HG03439 (cell line): ENCODE measurements around the gene FITM2.
"Not testable (repeated sequence)": the region's sequence is repeated elsewhere in the genome, so short reads cannot be mapped to it uniquely, and the experiment has no call there.

Source experiments
- ATAC-seq: cut with Tn5 transposase; IDR thresholded peaks from one replicate; pipeline ENCODE4 v1.9.1; 2021; ENCODE audit warnings: mild to moderate bottlenecking, moderate library complexity; ENCODE audit not compliant: unreplicated experiment

The FITM2 gene, protein sequence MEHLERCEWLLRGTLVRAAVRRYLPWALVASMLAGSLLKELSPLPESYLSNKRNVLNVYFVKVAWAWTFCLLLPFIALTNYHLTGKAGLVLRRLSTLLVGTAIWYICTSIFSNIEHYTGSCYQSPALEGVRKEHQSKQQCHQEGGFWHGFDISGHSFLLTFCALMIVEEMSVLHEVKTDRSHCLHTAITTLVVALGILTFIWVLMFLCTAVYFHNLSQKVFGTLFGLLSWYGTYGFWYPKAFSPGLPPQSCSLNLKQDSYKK

GRCh38 chr20:44310664-44311639, at the start of gene FITM2:
Gene FITM2 (minus strand): TSS chr20:44311202. CDS start chr20:44311148, 54 bp downstream.
- ATAC-seq, result peak; percentile 83

DNA sequence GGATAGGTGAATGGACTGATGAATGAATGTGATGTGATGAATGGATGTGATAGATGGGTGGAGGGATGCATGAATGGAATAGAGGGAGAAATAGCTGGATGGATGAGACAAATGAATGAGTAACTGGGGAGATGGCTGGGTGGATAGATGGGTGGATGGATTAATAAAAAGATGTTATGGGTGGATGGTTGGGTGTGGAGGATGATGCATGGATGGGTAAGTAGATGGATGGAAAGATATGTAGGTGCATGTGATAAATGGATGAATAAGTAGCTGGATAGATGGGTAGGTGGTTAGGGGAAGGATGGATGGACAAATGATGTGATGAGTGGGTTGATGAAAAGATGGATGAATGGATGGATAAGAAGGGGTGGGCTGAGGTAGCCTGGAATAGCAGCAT, 49.2 kb upstream of the FITM2 start:
- ATAC-seq, result no peak

GRCh38 chr20:44358776-44359175, 47.8 kb upstream of the FITM2 start:
- ATAC-seq, result no peak

DNA sequence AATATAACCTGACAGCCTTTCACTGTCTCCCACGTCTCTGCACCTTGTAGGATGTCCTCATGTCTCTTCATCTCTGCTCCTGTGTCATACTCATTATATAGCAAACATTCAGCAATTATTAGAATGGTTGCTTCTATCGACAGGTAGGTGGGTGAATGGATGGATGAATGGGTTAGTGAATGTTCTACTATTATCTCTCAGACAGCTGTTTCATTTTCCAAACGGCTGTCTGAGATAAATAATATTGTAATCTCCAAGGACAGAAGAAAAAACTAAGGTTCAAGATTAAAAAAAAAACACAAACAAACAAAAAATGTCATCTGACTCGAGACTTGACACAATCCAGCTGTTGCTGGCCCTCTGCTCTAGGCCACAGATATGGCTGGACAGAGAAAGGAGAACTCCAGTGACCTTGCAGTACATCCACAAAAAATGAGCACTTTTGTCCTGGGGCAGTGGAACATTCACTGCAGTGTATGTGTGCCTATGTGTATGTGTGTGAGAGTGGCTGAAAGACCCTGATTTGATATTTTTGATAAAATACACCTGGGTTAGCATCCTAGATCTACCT, 46.6 kb upstream of the FITM2 start:
- ATAC-seq, result no peak

GRCh38 chr20:44357020-44357419, 46.0 kb upstream of the FITM2 start:
- no peak for ATAC-seq

GRCh38 chr20:44356353-44356723, 45.3 kb upstream of the FITM2 start:
- no peak for ATAC-seq

DNA sequence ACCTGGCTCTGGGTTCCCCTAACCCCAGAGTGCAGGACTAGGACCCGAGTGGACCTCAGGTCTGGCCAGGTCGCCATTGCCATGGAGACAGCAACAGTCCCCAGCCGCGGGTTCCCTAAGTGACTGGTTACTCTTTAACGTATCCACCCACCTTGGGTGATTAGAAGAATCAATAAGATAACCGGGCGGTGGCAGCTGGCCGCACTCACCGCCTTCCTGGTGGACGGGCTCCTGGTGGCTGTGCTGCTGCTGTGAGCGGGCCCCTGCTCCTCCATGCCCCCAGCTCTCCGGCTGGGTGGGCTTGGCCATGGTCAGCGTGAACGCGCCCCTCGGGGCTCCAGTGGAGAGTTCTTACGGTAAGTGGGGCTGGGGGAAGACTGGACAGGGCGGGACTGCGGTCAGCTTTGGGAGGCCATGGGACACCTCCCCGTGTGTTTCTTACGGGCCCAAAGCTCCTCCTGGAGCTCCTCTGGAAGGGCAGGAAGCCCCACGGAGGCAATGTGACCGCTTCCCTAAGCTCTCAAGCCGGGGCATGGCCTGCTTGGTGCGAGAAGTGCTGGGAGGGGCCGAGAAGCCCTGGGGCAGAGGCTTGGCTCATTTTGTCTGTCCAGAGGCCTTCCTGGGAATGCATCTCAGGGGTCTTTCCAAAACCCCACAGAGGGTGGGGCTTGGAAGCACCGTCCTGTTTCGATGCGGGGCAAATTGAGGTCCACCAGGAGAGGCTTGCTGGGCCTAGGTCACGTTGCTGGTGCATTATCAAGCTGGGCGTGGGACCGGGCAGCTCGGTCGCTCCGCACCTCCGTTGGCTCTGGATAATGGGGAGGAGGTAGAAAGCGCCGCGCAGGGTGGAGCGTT, 44.7 kb upstream of the FITM2 start, which contains the start of gene HNF4A:
TSS of gene HNF4A (plus strand) at position 202 of the 855 bp plus-strand sequence. CDS start at position 308, 106 bp downstream.
- ATAC-seq, result no peak

GRCh38 chr20:44354979-44355497, 44.0 kb upstream of the FITM2 start:
- no peak for ATAC-seq

- ATAC-seq, result no peak
Measured at GRCh38 chr20:44350567-44350966, 39.6 kb upstream of the FITM2 start.

DNA sequence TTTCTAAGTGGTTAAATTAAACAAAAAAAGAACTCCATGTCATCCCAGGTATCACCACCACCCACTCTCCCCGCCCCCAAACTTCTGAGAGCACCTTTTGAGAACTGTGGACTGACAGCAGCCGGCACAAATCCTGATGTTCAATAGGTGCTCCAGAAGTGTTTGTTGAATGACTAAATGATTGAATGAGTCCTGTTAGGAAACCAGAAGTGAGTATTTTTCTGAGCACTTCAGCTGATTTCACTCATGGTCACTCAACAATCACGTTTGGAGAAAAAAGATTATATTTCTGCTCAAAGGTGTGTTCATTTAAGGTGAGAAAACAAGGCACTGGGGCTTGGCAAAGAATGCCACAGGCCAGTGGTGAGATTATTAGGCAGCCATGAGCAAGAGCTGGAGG, 38.3 kb upstream of the FITM2 start:
- ATAC-seq, result no peak

DNA sequence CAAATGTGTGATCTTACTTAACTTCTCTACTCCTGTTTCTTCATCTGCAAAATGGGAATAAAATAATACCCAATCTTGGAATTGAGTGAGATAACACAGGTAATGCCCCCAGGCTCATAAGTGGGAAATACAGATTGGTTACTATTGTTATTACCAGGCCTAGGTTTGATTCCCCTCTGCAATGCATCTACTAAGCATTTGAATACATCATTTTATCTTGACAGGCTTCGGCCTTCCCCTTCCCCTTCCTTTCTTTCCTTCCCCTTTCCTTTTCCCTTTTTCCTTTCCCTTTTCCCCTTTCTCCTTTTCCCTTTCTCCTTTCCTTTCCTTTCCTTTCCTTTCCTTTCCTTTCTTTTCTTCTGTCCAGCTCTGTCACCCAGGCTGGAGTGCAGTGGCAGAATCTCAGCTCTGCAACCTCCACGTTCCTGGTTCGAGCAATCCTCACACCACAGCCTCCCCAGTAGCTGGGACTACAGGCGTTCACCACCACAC, 37.2 kb upstream of the FITM2 start:
- ATAC-seq, result no peak

GRCh38 chr20:44345941-44346340, 34.9 kb upstream of the FITM2 start:
- ATAC-seq, result not testable (repeated sequence)

- ATAC-seq, result no peak
Measured at GRCh38 chr20:44345147-44345546, 34.1 kb upstream of the FITM2 start.

- no peak for ATAC-seq
Measured at GRCh38 chr20:44344723-44345122, 33.7 kb upstream of the FITM2 start.

DNA sequence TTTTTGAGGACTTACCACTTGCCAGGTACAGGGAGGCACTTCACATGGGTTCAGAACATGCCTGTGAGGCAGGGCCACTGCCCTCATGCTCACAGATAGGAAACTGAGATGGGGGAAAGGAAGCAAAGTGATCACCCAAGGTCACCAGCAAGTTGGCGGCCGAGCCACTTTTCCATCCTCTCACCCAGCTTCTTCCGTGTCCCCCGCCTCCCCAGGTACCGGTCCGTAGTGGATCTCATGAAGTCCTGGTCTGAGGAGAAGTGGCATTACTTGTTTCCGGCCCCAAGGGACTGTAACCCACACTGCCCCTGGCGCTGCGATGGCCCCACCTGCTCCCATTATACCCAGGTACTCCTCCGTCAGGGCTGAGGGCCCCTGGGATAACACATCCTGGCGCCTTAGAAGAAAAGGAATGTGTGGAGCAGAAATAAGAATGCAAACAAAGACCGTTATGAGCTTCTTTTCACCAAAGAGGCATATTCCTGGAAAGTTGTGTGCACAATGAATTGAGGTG, 32.2 kb upstream of the FITM2 start:
- no peak for ATAC-seq

DNA sequence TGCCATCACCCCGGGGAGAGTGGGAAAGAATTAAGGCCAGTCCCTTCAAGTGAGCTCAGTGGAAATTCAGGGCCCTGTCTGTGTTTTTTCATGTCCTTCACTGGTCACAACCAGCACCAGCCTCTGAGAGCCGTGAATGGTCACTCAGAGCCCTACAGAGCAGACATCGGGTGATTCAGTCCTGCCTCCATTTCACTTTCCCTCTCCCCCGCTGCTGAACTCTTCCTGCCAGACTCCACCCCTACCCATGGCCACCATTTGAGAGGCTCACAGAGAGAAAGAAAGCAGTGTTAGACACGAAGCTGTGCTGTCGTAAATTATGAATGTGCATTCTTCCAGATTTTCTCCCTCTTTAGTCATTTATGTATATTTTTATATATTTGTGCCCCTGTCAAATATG, 31.2 kb upstream of the FITM2 start:
- ATAC-seq, result no peak

DNA sequence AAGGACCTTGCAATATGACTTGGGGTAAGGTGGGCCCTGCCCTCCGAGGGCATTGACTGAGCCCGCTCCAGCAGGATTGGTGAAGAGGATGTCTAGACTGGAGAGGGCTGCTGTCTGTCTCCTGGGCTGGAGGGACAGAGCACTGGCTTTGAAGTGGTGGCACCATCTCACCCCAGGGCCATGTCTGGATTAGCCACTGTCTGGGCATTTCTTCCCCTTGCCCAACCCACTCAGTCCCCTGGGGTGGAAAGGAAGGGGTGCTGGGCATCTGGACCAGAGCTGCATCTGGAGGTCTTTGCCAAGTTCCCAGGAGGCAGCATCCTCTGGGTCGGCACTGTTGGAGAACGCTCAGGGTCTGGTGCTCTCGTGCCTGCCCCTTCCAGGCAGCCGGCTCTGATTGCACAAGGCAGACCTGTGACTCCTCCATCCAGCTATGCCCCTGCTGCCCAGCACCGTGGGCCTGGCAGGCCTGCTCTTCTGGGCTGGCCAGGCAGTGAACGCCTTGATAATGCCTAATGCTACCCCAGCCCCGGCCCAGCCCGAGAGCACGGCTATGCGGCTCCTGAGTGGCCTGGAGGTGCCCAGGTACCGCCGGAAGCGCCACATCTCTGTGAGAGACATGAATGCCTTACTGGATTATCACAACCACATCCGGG, 25.9 kb upstream of the FITM2 start, which contains the start of gene R3HDML:
TSS of gene R3HDML (plus strand) at position 319 of the 656 bp plus-strand sequence. CDS start at position 434, 115 bp downstream.
- ATAC-seq, result no peak

GRCh38 chr20:44336086-44336485, 25.1 kb upstream of the FITM2 start:
- ATAC-seq, result no peak

GRCh38 chr20:44335675-44336074, 24.7 kb upstream of the FITM2 start:
- no peak for ATAC-seq
